ENCODE results near the gene RXRB. TPM values are rescaled to one million over a fixed set of nuclear protein-coding genes. Genes with fewer than 3 reads are reported as not detected.

The RXRB gene
- total RNA-seq, 1 donor from 2014 or later: 28.0 TPM

- Histone ChIP-seq H3K36me3 (peaks cover 0 to 21% of the 10 kb centered on the region in 2 donors), H3K27me3 (no peaks in the 10 kb centered on the region), H3K27ac (peak overlapping the region; percentile 71), H3K4me3 (peak overlapping the region; percentile 44 to 47), H3K9me3 (no peaks in the 10 kb centered on the region), H3K4me1 (peaks cover 26% of the 10 kb centered on the region)
- TF ChIP-seq CTCF (IDR thresholded peaks at IDR 0.05) (no peak), POLR2AphosphoS5 (IDR thresholded peaks at IDR 0.05; ENCODE audit: insufficient read depth in 1 of 2, low read depth in 1 of 2) (no peak), POLR2A (IDR thresholded peaks at IDR 0.05) (no peak)
- intact Hi-C loops (cut with DNase I): no loop called here
- DNase-seq (ENCODE audit: extremely low spot score in 2 of 2): no peak
Measured at GRCh38 chr6:33192671-33193602, 7.5 kb downstream of the RXRB start.

- Histone ChIP-seq H3K27ac (peak within 1 kb of the TSS; percentile 71), H3K4me3 (peak within 1 kb of the TSS; percentile 44 to 47), H3K9me3 (no peaks in the 10 kb centered on the region), H3K36me3 (peaks cover 0 to 21% of the 10 kb centered on the region in 2 donors), H3K27me3 (no peaks in the 10 kb centered on the region), H3K4me1 (peaks cover 18% of the 10 kb centered on the region)
- intact Hi-C loops (cut with DNase I): no loop called here
- no peak for DNase-seq (ENCODE audit: extremely low spot score in 2 of 2)
- no peak for TF ChIP-seq POLR2AphosphoS5 (IDR thresholded peaks at IDR 0.05; ENCODE audit: insufficient read depth in 1 of 2, low read depth in 1 of 2)
- no peak for TF ChIP-seq CTCF (IDR thresholded peaks at IDR 0.05)
- no peak for TF ChIP-seq POLR2A (IDR thresholded peaks at IDR 0.05)
Measured at GRCh38 chr6:33192105-33192646, 8.3 kb downstream of the RXRB start, which contains the start of gene COL11A2. Gene COL11A2 (minus strand): TSS chr6:33192467. CDS start chr6:33192240, 227 bp downstream.

- Histone ChIP-seq H3K36me3 (peaks cover 0 to 17% of the 10 kb centered on the region in 2 donors), H3K27me3 (no peaks in the 10 kb centered on the region), H3K4me3 (no peak overlapping the region), H3K4me1 (peaks cover 15% of the 10 kb centered on the region), H3K27ac (no peak overlapping the region), H3K9me3 (no peaks in the 10 kb centered on the region)
- TF ChIP-seq CTCF (IDR thresholded peaks at IDR 0.05): no peak
- TF ChIP-seq POLR2AphosphoS5 (IDR thresholded peaks at IDR 0.05; ENCODE audit: insufficient read depth in 1 of 2, low read depth in 1 of 2): no peak
- TF ChIP-seq POLR2A (IDR thresholded peaks at IDR 0.05): no peak
- no peak for DNase-seq (ENCODE audit: extremely low spot score in 2 of 2)
- intact Hi-C loops (cut with DNase I): no loop called here
Measured at GRCh38 chr6:33191383-33192104, 8.9 kb downstream of the RXRB start.

GRCh38 chr6:33190504-33191107, 9.9 kb downstream of the RXRB start:
- Histone ChIP-seq H3K4me3 (no peak overlapping the region), H3K27me3 (no peaks in the 10 kb centered on the region), H3K36me3 (peaks cover 0 to 8% of the 10 kb centered on the region in 2 donors), H3K9me3 (no peaks in the 10 kb centered on the region), H3K27ac (no peak overlapping the region), H3K4me1 (peaks cover 15% of the 10 kb centered on the region)
- no peak for TF ChIP-seq POLR2A (IDR thresholded peaks at IDR 0.05)
- TF ChIP-seq CTCF (IDR thresholded peaks at IDR 0.05): no peak
- TF ChIP-seq POLR2AphosphoS5 (IDR thresholded peaks at IDR 0.05; ENCODE audit: insufficient read depth in 1 of 2, low read depth in 1 of 2): no peak
- intact Hi-C loops (cut with DNase I): no loop called here
- DNase-seq (ENCODE audit: extremely low spot score in 2 of 2): no peak
